ENCODE results near the gene ZCCHC4.

DNA sequence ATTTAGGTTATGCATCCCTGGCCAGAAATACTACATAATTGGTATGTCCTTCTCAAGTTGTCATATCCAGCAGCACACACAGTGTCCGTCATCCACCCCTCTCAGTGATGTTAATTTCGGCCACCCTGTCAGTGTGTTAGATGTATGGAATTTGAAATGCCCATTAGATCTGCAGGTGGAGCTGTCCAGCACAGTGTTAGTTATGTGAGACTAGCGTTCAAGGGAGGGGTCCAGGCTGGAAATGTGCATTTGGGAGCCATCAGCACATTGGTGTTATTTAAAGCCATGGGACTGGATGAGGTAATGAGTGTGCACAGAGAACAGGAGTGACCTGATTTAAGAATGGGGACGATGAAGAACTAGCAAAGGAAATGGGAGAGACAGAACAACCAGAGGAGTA is 86.9 kb downstream of the ZCCHC4 start:
- TF ChIP-seq GATA2 (IDR thresholded peaks at IDR 0.05; ENCODE audit: low read depth, low read length) (no peak), GATA3 (IDR thresholded peaks at IDR 0.05; ENCODE audit: low read depth, low read length) (no peak)
